H1 (cell line): ENCODE results near the gene ZNF622. TPM values are rescaled to one million over a fixed set of nuclear protein-coding genes. Genes with fewer than 3 reads are reported as not detected.

ENCODE experiments used
- EP300 ChIP-seq, 2 experiments: IDR thresholded peaks; 1 replicate in 1 of 2; 2 replicates in 1 of 2; pipeline ENCODE4 v1.6.1; 2011 to 2012; ENCODE audit warnings: low read depth in 2 of 2, low read length in 2 of 2, mild to moderate bottlenecking in 2 of 2, borderline replicate concordance in 1 of 2, inconsistent platforms in 1 of 2, moderate library complexity in 1 of 2
- SAP30 ChIP-seq: fragments of 300-600 bp; sonication (generic); IDR thresholded peaks from 2 replicates; pipeline ENCODE4 v1.7.1; 2012; ENCODE audit warnings: low read length, moderate library complexity, mild to moderate bottlenecking, inconsistent platforms; ENCODE audit not compliant: insufficient read depth, insufficient replicate concordance
- ZNF274 ChIP-seq: IDR thresholded peaks from 2 replicates; pipeline ENCODE4 v1.7.0; 2012; ENCODE audit warnings: low read length, borderline replicate concordance; ENCODE audit errors: extremely low read depth
- polyA plus RNA-seq, 7 experiments: library from polyadenylated mRNA; depleted of rRNA in 3 of 7; stranded (reverse) in 5 of 7; unstranded in 2 of 7; fragments of >200 nt in 5 of 7; fragments of 200-250 nt in 2 of 7; gene quantifications; 1 replicate in 5 of 7; 2 replicates in 1 of 7; 4 replicates in 1 of 7; pipeline versions ENCODE4 v1.2.1 to v1.2.3, GENCODE V29; 2011 to 2013; ENCODE audit warnings: missing spikeins in 2 of 7, mixed read lengths in 2 of 7
- total RNA-seq: library from RNA; stranded (reverse); fragmentation: NEBNext Ultra II Directional; extraction: Animal tissue kit (Norgen Biotek cat#: 25700); gene quantifications from 2 replicates; pipeline ENCODE4 v1.2.1, GENCODE V29; 2021

The ZNF622 gene
- total and polyA plus RNA-seq, 2 of the 8 experiments (the other 6 are each of a cell fraction or from before 2014, with no cell fraction given), result 8.8 to 30.8 TPM

GRCh38 chr5:16505904-16506303, 40.3 kb upstream of the ZNF622 start (continued):
- no peak for TF ChIP-seq SAP30
- no peak for TF ChIP-seq ZNF274
- no peak for TF ChIP-seq EP300 (IDR thresholded peaks at IDR 0.05; ENCODE audit: borderline replicate concordance in 1 of 2, low read depth in 2 of 2, low read length in 2 of 2)
